HepG2 (cell line): ENCODE data around the gene RIBC1. TPM values are rescaled to one million over a fixed set of nuclear protein-coding genes. Genes with fewer than 3 reads are reported as not detected.
A peak's percentile ranks its signal among the peaks of the same experiment; 100 is the strongest.

Source experiments
- ASH2L ChIP-seq: fragments of 300-600, 200-600 bp; sonication (generic); IDR thresholded peaks from 2 replicates; pipeline ENCODE4 v1.7.0; 2017; ENCODE audit warnings: low read depth, mild to moderate bottlenecking, moderate library complexity, mixed read lengths, low read length; ENCODE audit not compliant: insufficient read length
- BCL3 ChIP-seq: sonication (generic); formaldehyde crosslinking; IDR thresholded peaks from 2 replicates; pipeline ENCODE4 v1.5.1; 2020; ENCODE audit warnings: mild to moderate bottlenecking, missing genetic modification reagents, moderate library complexity
- DR1 ChIP-seq: sonication (generic); formaldehyde crosslinking; IDR thresholded peaks from 2 replicates; pipeline ENCODE4 v1.8.0; 2021; ENCODE audit warnings: mild to moderate bottlenecking, missing genetic modification reagents, inconsistent platforms
- EEA1 ChIP-seq: sonication (generic); formaldehyde crosslinking; IDR thresholded peaks from 2 replicates; pipeline ENCODE4 v1.5.1; 2020; ENCODE audit warnings: mild to moderate bottlenecking, missing genetic modification reagents, borderline replicate concordance
- ESRRA ChIP-seq: sonication (generic); formaldehyde crosslinking; IDR thresholded peaks from 2 replicates; pipeline ENCODE4 v1.5.1; 2020; ENCODE audit warnings: mild to moderate bottlenecking, low read depth, missing genetic modification reagents
- GABPB1 ChIP-seq: IDR thresholded peaks from 2 replicates; pipeline ENCODE4 v1.6.1; 2016; ENCODE audit warnings: mild to moderate bottlenecking, missing genetic modification reagents, moderate library complexity, missing compliant biosample characterization
- GATA4 ChIP-seq: sonication (generic); IDR thresholded peaks from 2 replicates; pipeline ENCODE4 v1.6.1; 2016; ENCODE audit warnings: antibody characterized with exemption, low read depth, borderline replicate concordance
- IKZF4 ChIP-seq: sonication (generic); formaldehyde crosslinking; IDR thresholded peaks from 2 replicates; pipeline ENCODE4 v1.5.1; 2020; ENCODE audit warnings: borderline replicate concordance, mild to moderate bottlenecking, low read depth, missing genetic modification reagents; ENCODE audit errors: not compliant biosample characterization
- IRF1 ChIP-seq: sonication (generic); formaldehyde crosslinking; IDR thresholded peaks from 2 replicates; pipeline ENCODE4 v1.4.0; 2020; ENCODE audit warnings: low read depth, mild to moderate bottlenecking, missing genetic modification reagents
- MEF2D ChIP-seq: sonication (generic); formaldehyde crosslinking; IDR thresholded peaks from 2 replicates; pipeline ENCODE4 v1.5.1; 2020; ENCODE audit warnings: mild to moderate bottlenecking, missing genetic modification reagents
- MXI1 ChIP-seq: IDR thresholded peaks from 3 replicates; pipeline ENCODE4 v1.6.1; 2012; ENCODE audit warnings: low read depth, low read length, inconsistent platforms, borderline replicate concordance
- NCOA5 ChIP-seq: sonication (generic); formaldehyde crosslinking; IDR thresholded peaks from 2 replicates; pipeline ENCODE4 v1.4.0; 2020; ENCODE audit warnings: missing genetic modification reagents
- NRL ChIP-seq: sonication (generic); formaldehyde crosslinking; IDR thresholded peaks from 2 replicates; pipeline ENCODE4 v1.5.0; 2020; ENCODE audit warnings: missing genetic modification reagents, mild to moderate bottlenecking, moderate library complexity, borderline replicate concordance
- ONECUT2 ChIP-seq: sonication (generic); formaldehyde crosslinking; IDR thresholded peaks from 2 replicates; pipeline ENCODE4 v1.4.0; 2020; ENCODE audit warnings: missing genetic modification reagents
- RFXAP ChIP-seq: sonication (generic); formaldehyde crosslinking; IDR thresholded peaks from 2 replicates; pipeline ENCODE4 v1.4.0; 2020; ENCODE audit warnings: missing genetic modification reagents, borderline replicate concordance
- SAP130 ChIP-seq: IDR thresholded peaks from 2 replicates; pipeline ENCODE4 v1.6.1; 2016; ENCODE audit warnings: low read depth
- SKI ChIP-seq: fragments of 450-650 bp; IDR thresholded peaks from one replicate; pipeline ENCODE4 v1.6.1; 2018; ENCODE audit warnings: mild to moderate bottlenecking; ENCODE audit not compliant: partially characterized antibody
- SMYD3 ChIP-seq: sonication (generic); formaldehyde crosslinking; IDR thresholded peaks from 2 replicates; pipeline ENCODE4 v1.8.1; 2023; ENCODE audit warnings: mild to moderate bottlenecking, missing genetic modification reagents
- TAF1 ChIP-seq: sonication (generic); formaldehyde crosslinking; IDR thresholded peaks from 2 replicates; pipeline ENCODE4 v1.4.0; 2020; ENCODE audit warnings: missing genetic modification reagents
- TFAP4 ChIP-seq: sonication (generic); IDR thresholded peaks from 2 replicates; pipeline ENCODE4 v1.6.1; 2016; ENCODE audit warnings: low read depth, borderline replicate concordance
- ZEB1 ChIP-seq: IDR thresholded peaks from 2 replicates; pipeline ENCODE4 v1.6.1; 2012; ENCODE audit warnings: mild to moderate bottlenecking, low read depth, inconsistent platforms; ENCODE audit not compliant: insufficient replicate concordance
- ZFP37 ChIP-seq: sonication (generic); formaldehyde crosslinking; IDR thresholded peaks from 2 replicates; pipeline ENCODE4 v1.4.0; 2020; ENCODE audit warnings: missing genetic modification reagents, borderline replicate concordance
- ZFX ChIP-seq: sonication (generic); formaldehyde crosslinking; IDR thresholded peaks from 2 replicates; pipeline ENCODE4 v1.4.0; 2020; ENCODE audit warnings: mild to moderate bottlenecking, low read depth, missing genetic modification reagents, moderate library complexity
- ZNF124 ChIP-seq: sonication (generic); formaldehyde crosslinking; IDR thresholded peaks from 2 replicates; pipeline ENCODE4 v1.4.0; 2020; ENCODE audit warnings: missing genetic modification reagents
- ZNF337 ChIP-seq: sonication (generic); formaldehyde crosslinking; IDR thresholded peaks from 2 replicates; pipeline ENCODE4 v1.5.1; 2020; ENCODE audit warnings: missing genetic modification reagents, low read depth, mild to moderate bottlenecking, borderline replicate concordance
- ZNF367 ChIP-seq: sonication (generic); formaldehyde crosslinking; IDR thresholded peaks from 2 replicates; pipeline ENCODE4 v1.4.0; 2020; ENCODE audit warnings: missing genetic modification reagents, borderline replicate concordance
- ZNF563 ChIP-seq: sonication (generic); formaldehyde crosslinking; IDR thresholded peaks from 2 replicates; pipeline ENCODE4 v1.8.0; 2022; ENCODE audit warnings: mild to moderate bottlenecking, moderate library complexity, missing genetic modification reagents
- ZNF576 ChIP-seq: sonication (generic); formaldehyde crosslinking; IDR thresholded peaks from 2 replicates; pipeline ENCODE4 v1.4.0; 2020; ENCODE audit warnings: mild to moderate bottlenecking, missing genetic modification reagents
- ZNF605 ChIP-seq: sonication (generic); formaldehyde crosslinking; IDR thresholded peaks from 2 replicates; pipeline ENCODE4 v1.8.0; 2022; ENCODE audit warnings: mild to moderate bottlenecking, missing genetic modification reagents
- polyA plus RNA-seq, 8 experiments: library from polyadenylated mRNA; depleted of rRNA in 3 of 8; stranded (reverse) in 7 of 8; unstranded in 1 of 8; fragments of >200 nt; fragmentation: Illumina TruSeq in 4 of 8; extraction: Trizol in 4 of 8; gene quantifications; 2 replicates each; pipeline versions ENCODE4 v1.2.1 to v1.2.3, GENCODE V29; 2011 to 2016; ENCODE audit warnings: low read depth in 4 of 8, missing spikeins in 1 of 8, mixed read lengths in 1 of 8; ENCODE audit not compliant: insufficient read depth in 1 of 8
- total RNA-seq, 5 experiments: library from RNA; depleted of rRNA; stranded (reverse); fragments of >200 nt; fragmentation: Illumina TruSeq; extraction: Trizol; gene quantifications; 2 replicates each; pipeline ENCODE4 v1.2.3, GENCODE V29; 2016; ENCODE audit warnings: low read depth in 1 of 5

Gene RIBC1
- total and polyA plus RNA-seq, 2 of the 13 experiments (the other 11 are each of a cell fraction or from before 2014, with no cell fraction given) = 0.55 TPM; not detected in 1

- TF ChIP-seq ZNF576 (CRISPR knock-in tag) (no peak), TFAP4 (no peak), BCL3 (CRISPR knock-in tag) (no peak), ZFP37 (CRISPR knock-in tag) (no peak), SKI (no peak), DR1 (no peak), MXI1 (no peak), GATA4 (no peak), GABPB1 (CRISPR knock-in tag) (peak; percentile 29; the same call in 1 of the 2 replicates), ESRRA (no peak), EEA1 (CRISPR knock-in tag) (no peak), RFXAP (no peak), IKZF4 (CRISPR knock-in tag) (no peak), NRL (CRISPR knock-in tag) (no peak), ASH2L (no peak), IRF1 (no peak), ZFX (CRISPR knock-in tag) (peak; percentile 33; the same call in 1 of the 2 replicates), ZNF124 (CRISPR knock-in tag) (no peak), MEF2D (CRISPR knock-in tag) (no peak), ZNF605 (no peak; the same call in 1 of the 2 replicates), SMYD3 (CRISPR knock-in tag) (no peak), TAF1 (peak; percentile 28; the same call in 1 of the 2 replicates), ZNF367 (no peak), ZNF337 (CRISPR knock-in tag) (no peak), SAP130 (peak; percentile 30; the same call in 1 of the 2 replicates), ONECUT2 (CRISPR knock-in tag) (no peak), ZNF563 (CRISPR knock-in tag) (no peak), NCOA5 (CRISPR knock-in tag) (no peak), ZEB1 (no peak)
These were observed 19.1 kb downstream of the RIBC1 start (continued) for GRCh38 chrX:53441531-53442321.
